Activated CD4-positive, alpha-beta T cell treated with anti-CD3 and anti-CD28 coated beads for 1 hour (primary cell): ENCODE data around the gene EPB41L2.
"Not testable (repeated sequence)": the region's sequence is repeated elsewhere in the genome, so short reads cannot be mapped to it uniquely, and the experiment has no call there.

ENCODE experiments used
- DNase-seq: peaks from one replicate; pipeline ENCODE4 v3.0.0-alpha.2; 2020

EPB41L2 gene

DNA sequence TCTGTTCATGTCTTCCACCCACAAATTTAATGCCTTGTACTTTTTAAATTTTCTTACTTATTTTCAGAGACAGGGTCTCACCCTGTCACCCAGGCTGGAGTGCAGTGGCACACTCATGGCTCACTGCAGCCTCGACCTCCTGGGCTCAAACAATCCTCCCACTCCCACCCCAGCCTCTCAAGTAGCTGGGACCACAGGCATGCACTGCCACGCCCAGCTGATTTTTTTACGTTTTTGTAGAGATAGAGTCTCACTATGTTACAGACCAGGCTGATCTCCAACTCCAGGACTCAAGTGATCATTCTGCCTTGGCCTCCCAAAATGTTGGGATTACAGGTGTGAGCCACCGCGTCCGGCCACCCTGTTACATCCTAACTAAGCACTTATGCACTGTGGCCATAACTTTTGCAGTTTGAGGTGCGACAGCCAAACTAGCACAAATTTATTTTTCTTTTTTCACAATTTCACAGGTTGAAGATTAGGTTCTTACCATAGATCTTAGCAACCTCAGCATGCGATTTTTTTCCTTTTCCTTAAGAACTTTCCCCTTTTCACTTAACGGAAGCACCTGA lies 92.1 kb downstream of the EPB41L2 start:
- no peak for DNase-seq

DNA sequence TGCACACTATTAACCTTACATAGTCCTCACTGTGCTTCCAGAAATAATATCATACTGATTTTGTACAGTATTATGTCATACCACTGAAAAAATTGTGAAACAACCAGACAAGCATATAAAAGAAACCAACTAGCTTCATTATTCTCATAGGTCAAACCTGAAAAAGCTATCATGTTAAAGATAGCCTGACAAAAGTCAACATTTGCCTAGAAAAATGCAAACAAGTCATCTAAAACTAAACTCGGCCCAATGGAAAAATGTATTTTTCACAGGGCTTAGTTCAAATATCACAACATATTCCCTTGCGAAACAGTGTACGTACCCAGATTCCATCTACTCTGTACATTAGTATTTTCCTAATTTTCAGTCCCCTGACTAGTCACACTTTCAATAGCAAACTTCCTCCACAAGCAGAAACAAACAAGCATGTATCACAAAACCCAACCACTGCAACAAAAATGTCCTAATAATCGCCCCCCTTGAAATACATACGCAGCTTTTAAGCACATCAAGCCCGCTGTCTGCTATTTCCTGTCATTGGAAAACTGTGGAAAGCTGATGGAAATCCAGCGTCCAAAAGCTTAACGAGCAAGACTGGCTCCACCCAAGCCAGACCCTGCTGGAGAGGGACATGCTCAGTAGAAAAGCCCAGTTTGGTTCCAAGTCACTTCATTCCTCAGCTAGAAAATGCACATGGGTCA lies 93.1 kb downstream of the EPB41L2 start:
- no peak for DNase-seq

DNA sequence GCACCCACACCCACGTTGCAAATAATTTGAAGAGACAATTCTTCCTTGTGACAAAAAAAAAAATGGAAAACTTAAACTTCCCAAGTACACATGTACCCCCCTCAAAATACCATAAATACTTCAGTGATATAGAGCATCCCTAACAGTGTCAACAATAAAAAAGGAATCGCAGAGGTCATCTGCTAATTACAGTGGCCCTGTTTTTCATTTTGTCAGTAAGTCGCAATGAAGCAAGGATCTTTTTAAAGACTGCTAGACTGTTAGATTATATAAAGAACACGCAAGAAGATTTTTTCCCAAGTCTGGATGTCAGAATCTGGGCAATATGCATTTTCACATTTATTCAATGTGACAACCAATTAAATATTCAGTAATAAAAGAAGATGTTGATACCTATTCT lies 93.9 kb downstream of the EPB41L2 start:
- no peak for DNase-seq

DNA sequence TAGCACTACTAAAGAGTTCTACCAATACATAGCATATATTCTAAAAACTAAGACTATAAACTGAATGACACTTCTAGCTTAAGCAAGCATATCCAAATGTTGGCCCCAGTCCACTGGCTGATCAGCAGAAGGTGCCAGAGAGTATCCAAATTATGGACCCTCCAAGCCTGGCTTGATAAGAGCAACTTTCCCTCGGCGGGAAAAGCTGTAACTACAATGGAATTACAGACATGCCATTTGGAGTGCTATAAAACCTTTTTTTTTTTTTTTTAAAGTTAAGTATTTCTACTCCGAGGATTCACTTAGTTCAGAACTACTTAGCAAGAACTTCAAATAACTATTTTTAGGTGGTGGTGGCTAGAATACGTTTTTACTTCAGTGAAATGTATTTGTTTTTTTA lies 94.6 kb downstream of the EPB41L2 start:
- DNase-seq = no peak

DNA sequence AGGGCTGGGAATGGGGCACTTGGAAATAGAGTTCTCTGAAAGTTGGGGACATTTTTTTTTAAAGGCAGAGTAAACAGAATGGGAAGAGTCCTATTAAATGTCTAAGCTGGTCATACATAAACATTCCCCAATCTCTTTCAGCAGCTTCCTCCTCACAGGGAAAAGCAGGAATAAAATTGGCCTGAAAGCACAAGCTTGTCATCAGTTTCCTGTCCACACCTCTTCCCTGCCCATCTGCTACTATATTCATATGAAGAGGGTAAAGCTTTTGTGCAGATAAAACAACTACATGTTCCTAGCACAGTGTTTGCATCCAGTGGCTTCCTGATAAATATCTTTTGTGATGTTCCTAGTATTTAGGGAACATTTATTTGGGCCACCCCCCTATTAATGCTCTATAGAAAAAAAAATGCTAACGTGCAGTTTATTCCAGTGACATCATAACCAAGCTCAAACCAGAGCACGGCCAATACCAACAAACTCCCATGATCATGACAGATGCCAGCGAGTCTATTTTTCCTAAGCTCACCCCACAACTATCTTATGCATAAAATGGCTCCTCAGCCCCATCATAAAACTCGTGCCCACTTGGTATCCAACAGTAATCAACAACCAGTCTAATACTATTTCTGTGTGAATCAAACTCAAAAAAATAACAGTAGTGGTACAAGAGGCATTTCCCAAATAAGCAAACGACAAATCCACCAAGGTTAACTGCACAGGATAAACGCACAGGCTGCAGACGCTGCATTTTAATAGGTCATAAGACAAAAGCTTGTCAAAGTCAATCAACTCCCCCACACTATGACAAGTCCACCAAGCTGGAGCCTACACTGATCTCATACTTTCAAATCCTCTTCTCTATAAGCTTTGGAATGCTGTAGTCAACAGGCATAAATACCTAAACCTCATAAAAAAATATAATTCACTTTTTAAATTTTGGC lies 95.3 kb downstream of the EPB41L2 start:
- no peak for DNase-seq

DNA sequence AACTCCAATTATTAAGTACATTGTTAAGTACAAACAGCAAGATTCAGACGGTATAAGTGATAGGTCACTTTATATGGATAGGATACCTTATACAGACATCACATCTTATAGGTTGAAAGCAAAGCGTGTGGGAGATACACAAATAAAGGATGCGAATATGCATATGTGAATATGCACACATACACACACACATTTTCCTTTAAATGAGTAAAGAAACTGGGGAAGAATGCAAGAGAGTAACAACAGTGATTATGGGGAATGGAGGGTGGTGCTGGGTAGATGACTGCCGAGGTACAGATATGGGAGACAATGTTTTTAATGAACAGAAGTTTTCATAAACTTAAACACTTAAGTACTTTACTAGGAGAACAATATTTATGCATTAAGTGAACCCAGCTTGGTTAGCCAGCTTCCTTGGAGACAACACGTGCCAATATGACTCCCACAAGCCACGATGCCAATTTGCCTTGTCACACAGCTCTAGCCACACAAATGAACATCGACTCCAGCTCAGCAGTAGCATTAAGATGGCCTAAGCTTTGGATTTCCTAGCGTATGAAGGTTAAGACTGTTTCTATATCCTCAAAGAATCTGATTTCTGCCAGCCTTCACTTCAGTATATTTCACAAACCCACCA lies 96.6 kb downstream of the EPB41L2 start:
- no peak for DNase-seq

DNA sequence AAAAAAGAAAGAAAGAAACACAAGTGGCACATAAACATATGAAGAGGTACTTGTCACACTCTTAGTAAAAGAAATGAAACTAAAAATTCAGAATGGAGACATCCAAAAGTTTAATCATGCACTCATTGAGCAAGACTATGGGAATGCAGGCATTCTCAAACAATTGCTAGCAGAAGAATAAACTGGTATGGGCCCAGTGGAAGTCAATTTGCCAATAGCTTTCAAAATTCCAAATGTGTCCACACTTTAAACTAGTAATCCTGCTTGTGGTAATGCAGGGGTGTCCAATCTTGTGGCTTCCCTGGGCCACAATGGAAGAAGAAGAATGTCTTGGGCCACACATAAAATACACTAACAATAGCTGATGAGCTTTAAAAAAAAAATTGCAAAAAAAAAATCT lies 97.4 kb downstream of the EPB41L2 start:
- no peak for DNase-seq

DNA sequence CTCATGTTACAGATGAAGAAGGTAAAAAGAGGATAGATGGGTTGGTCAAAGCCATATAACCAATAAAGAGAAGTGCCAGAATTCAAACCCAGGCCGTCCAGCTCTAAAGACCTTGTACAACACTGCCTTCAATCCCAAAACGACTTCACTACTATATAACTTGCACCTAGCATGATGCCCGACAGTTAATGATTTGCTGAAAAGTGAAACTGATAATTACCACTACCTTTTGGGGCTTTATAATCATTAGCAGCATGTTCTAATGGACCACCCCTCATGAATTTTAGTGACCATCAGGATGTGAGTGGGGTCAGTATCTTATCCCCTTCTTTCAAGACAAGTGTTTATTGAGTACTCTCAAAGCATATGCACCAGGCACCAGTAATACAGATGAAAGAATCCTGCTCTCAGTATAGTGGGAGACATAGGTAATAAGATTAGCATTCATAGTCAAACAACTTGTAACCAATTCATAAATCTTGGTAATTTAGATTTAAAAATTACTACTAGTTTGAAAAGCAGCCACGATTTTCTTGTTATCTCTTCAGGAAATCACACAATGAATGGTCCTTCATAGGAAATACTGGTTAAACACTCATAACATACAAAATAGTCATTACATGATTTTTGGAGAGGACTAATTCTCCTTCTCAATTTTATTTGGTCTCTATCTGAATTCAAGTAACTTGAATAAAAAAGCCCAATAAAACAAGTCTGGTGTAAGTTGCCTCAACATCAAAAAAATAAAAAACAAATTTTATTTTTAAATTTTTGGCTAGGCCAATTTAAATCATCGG lies 98.0 kb downstream of the EPB41L2 start:
- no peak for DNase-seq

DNA sequence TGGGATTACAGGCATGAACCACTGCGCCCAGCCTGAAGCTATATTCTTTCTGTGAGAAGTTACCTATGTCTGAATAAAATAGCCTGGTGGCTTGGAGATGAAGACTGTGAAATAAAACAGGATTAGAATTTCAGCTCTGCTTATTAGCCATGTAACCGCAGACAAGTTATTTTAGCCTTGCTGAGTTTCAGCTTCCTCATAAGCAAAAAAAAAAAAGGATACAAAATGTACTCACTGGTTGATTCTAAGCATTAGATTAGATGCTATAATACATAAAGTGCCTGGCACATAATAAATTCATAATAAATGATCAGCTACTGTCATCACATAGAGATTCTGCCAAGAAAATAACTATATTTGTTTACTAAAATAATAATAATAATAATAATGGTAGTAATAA lies 98.8 kb downstream of the EPB41L2 start:
- no peak for DNase-seq

DNA sequence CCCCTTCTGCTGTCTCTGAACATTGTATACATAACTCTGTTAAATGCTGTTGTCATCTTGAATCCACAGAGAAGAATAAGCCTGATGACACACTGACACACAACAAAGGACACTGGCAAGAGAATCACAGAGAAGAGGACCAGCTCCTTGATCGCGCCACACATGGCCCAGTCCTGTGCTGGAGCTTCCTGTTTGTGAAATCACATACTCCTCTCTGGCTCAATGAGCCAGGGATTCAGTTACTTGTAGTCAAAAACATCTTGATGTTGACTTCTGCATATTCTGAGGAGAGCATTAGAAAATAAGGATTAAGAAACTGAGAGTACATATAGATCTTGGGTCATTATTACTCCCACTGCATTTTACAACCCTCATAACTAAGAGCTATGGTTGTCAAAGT lies 100.1 kb downstream of the EPB41L2 start:
- no peak for DNase-seq

DNA sequence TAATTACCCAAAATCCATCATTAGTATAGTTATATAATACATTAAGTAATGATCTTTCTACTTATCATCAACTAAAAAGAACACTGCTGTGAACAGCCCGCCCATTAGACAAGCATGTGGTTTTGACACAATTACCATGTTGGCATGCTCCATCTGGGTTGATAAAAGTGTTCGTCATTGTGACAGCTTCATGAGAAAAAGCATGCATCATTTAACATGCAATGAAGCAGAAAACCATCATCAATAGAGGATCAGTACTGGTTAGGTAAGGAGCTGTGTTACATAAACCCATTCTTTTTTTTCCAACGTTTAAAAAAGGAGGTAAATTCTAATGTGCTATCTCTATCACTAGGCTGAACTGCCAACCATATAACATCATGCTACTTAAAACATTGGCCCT lies 101.9 kb downstream of the EPB41L2 start:
- DNase-seq = no peak

DNA sequence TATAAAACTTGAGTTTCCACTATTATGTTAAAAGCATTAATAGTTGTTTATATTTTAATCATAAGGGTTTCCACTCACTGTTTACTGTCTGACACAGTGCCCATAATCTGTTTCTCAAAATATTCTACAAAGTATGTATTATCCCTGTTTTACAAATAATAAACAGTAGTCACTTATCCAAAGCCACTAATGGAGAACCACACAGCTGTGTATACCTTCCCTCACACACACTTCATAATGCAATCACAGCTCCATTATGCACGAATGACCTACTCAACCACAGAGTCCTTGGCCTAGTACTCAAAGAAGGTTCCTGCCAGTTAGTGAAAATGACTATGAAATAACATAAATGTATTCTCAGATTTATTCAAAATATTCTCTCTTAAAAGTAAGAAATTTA lies 103.1 kb downstream of the EPB41L2 start:
- DNase-seq = no peak

DNA sequence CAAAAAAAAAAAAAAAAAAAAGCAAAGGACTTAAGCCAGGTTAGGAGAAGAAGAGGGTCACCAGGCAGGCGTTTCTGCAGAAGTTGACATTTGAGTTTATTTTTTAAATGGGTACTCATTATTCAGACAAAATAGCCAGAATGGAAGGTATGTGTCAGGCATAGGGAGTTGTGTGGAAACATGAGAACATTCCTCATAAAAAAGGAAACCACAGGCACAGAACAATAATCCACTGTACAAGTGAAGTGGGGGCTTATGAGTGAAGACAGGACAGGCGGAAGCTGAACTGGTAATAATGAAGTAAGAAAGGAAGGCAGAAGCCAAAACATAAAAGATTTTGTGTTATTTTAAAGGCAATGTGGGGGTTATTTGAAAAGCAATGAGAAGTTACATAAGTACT lies 104.6 kb downstream of the EPB41L2 start:
- DNase-seq = no peak

DNA sequence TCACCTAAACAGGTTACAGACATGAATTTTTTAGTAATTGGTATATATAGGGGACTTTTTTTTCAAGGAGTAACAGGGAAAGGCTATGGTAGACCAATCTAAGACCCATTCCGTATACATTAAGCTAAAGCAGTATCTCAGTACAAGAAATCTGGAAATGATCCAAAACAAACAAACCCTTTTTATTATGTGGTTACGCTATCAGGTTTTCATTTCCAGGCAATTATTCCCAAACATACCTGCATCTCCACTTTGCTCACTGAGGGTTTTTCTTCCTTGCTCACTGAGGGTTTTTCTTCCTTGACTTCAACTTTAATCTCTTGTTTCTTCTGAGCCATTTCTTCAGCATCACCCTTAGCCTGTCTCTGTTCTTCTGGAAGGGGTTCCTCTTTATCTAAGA lies 107.3 kb downstream of the EPB41L2 start:
- DNase-seq = no peak

DNA sequence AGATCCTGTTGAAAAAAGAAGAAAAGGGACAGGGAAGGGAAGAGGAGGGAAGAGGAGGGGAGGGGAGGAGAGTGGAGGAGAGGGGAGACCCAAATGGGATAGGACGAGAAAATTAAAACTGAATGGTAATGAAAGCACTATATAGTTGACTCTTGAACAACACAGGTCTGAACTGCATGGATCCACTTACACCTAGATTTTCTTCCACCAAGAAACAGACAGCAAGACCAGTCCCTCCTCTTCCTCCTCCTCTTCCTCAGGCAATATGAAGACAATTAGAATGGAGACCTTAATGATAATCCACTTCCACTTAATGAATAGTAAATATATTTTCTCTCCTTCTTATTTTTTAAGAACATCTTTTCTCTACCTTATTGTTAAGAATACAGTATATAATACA lies 113.5 kb downstream of the EPB41L2 start:
- DNase-seq = no peak

DNA sequence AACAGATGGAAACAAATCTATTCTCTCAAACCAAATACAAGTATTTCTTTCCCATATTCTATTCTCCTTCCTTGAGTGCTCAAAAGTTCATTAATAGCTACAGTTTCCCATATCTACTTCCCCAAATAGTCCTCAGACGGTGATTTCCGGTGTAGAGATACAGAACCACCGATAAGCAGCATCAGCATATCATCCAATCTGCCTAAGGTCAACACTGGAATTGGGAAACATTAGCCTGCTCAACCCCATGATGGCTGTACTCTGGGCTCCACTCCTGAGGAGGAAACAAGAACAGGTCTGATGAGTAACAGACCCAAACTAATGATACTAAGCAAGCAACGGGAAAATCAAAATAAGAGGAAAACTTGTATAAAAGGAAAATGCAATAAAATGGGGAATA lies 115.6 kb downstream of the EPB41L2 start:
- no peak for DNase-seq

DNA sequence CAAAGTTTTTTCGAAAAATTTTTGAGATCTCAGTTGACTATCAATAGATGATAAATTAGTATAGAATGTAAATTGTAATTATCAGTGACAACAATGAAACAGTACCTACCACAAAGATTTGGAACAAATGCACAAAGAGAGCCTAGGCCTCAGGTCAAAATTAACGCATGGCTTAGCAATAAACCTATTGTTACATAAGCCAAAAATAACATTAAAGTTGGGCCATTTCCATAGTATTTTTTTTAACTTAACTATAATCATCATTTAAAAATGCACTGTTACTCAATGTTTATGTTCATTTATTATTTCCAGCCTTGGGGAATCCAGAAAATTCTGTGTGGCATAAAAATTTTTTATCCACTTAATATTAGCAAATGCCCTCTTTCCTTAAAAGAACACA lies 117.0 kb downstream of the EPB41L2 start:
- DNase-seq = no peak

DNA sequence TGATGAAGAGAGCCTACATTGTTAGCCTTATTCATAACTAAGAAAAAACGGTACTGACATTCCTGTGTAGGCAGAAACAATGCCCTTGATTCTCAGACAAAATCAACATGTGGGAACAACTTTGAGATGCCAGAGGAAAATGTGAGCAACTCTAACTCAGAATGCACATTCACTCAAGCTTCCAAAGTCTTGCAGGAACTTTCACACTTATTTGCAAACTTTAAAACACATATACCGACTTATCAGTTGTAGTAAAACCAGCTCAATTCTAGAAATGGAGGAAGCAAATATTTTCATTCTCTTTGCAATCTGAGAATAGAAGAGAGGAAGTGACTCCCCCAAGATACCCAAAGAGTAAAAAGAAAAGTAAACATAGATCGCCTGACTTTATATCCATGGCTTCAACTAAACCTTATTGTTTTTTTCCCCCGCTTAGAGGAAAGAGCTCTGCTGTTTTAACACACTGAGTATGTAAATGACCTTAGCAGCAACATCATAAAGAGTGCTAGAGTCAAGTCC lies 117.6 kb downstream of the EPB41L2 start:
- DNase-seq = no peak

DNA sequence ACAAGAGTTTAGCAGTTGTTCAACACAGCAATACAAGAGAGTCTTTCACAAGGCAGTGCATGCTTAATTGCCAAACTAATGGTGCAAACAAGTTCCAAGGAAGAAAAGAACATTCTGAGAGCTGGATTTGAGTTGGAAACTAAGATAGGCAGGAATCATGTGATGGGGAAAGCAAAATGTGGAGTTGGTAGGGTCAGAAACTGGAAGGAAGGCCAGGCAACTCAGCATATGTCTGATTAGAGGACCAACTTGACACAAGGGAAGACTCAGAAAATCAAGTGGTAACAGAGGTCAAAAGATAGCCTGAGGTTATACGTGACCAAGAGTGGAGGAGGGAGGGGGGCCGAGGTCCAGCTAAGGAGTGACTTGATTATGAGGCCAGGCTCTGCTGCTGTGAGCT lies 118.6 kb downstream of the EPB41L2 start:
- DNase-seq = no peak

DNA sequence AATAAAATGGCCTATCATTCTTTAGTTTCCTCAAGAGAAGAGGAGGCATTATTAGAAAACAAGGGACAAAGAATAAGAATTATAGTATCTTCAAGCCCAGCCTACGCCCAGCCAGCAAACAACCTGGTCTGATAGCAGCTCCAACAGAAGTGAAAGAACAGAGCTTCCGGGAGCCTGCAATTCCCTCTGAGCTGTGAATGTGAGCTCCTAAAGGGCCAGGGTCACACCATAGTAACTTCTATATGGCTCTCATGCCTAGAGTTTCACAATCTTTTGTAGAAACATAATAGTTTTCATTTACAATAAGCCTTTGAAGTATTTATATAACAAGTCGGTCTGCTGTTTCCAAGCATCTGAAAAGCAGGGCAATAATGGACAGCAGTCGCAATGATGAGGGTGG lies 119.3 kb downstream of the EPB41L2 start:
- DNase-seq = no peak

DNA sequence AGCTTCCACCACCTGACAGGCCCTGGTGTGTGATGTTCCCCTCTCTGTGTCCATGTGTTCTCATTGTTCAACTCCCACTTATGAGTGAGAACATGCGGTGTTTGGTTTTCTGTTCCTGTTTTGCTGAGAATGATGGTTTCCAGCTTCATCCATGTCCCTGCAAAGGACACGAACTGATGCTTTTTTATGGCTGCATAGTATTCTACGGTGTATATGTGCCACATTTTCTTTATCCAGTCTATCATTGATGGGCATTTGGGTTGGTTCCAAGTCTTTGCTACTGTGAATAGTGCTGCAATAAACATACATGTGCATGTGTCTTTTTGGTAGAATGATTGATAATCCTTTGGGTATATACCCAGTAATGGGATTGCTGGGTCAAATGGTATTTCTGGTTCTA lies 120.3 kb downstream of the EPB41L2 start:
- DNase-seq = not testable (repeated sequence)

DNA sequence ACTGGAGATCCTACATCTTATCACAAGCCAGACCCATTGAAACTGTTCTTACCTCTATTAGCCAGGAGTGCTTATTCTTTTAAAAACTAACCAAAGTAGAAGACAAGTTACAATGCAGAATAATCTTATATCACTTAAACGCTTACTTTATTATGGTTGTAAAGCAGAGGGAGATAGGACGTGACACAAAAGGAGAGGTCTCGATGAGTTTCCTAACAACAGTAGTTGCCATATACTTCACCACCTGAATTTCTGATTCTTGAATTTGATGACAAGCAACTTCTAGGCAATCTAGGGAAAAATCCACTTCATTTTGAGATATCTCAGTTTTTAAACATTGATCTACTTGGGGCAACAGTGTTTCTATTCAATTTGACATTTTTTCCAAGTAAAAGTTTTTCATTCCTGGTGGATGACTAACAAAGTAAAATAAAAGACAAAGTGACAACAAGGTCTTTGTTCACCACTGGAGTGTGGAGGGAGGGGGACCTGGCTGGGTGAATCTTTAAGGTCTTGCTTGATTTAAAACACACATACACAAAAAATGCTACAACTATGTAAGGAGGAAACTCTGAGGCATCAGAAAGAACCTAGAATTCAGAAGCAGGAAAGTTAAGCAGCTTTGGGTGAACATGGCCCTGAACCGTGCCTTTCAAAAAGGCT lies 125.0 kb downstream of the EPB41L2 start:
- no peak for DNase-seq
